MG63 (cell line): ENCODE measurements around the gene PLCG2. TPM values are rescaled to one million over a fixed set of nuclear protein-coding genes. Genes with fewer than 3 reads are reported as not detected.
"Not testable (repeated sequence)": the region's sequence is repeated elsewhere in the genome, so short reads cannot be mapped to it uniquely, and the experiment has no call there.

Experiments used
- DNase-seq: peaks from one replicate; pipeline ENCODE4 v3.0.0-alpha.2; 2020
- H3K27me3 ChIP-seq: fragments of 250-450 bp; sonication (Bioruptor Pico); 2 replicates; pipeline ENCODE4 v1.5.1; 2020; ENCODE audit warnings: mild to moderate bottlenecking, moderate library complexity
- H3K36me3 ChIP-seq: fragments of 250-450 bp; sonication (Bioruptor Pico); 2 replicates; pipeline ENCODE4 v1.5.1; 2020; ENCODE audit warnings: mild to moderate bottlenecking, moderate library complexity
- H3K4me3 ChIP-seq: fragments of 250-450 bp; sonication (Bioruptor Pico); 2 replicates; pipeline ENCODE4 v1.5.1; 2020; ENCODE audit warnings: mild to moderate bottlenecking, moderate library complexity
- H3K9me3 ChIP-seq: fragments of 250-450 bp; sonication (Bioruptor Pico); 2 replicates; pipeline ENCODE4 v1.5.1; 2020; ENCODE audit warnings: mild to moderate bottlenecking, moderate library complexity
- total RNA-seq: library from RNA; depleted of rRNA; stranded (reverse); fragments of >200 nt; shearing (Covaris generic); gene quantifications from 2 replicates; pipeline ENCODE4 v1.2.3, GENCODE V29; 2014; ENCODE audit warnings: low replicate concordance; rRNA removed

The PLCG2 gene
- total RNA-seq, 1 experiment from 2014 or later = 1.0 TPM

GRCh38 chr16:81994485-81994884, 215.4 kb downstream of the PLCG2 start:
- DNase-seq = no peak
- H3K27me3 ChIP-seq = no peaks in the 10 kb centered on the region
- no peaks in the 10 kb centered on the region for H3K36me3 ChIP-seq
- no peak overlapping the region for H3K4me3 ChIP-seq
- no peaks in the 10 kb centered on the region for H3K9me3 ChIP-seq

GRCh38 chr16:81995651-81996050, 216.6 kb downstream of the PLCG2 start:
- no peaks in the 10 kb centered on the region for H3K9me3 ChIP-seq
- no peaks in the 10 kb centered on the region for H3K27me3 ChIP-seq
- DNase-seq = peak; percentile 6
- H3K36me3 ChIP-seq = no peaks in the 10 kb centered on the region
- H3K4me3 ChIP-seq = no peak overlapping the region

- Histone ChIP-seq H3K27me3 (no peaks in the 10 kb centered on the region), H3K4me3 (no peak overlapping the region), H3K36me3 (no peaks in the 10 kb centered on the region), H3K9me3 (no peaks in the 10 kb centered on the region)
- peak; percentile 72 for DNase-seq
These were observed 217.8 kb downstream of the PLCG2 start for GRCh38 chr16:81996664-81997509.

- no peak overlapping the region for H3K4me3 ChIP-seq
- peak; percentile 3 for DNase-seq
- no peaks in the 10 kb centered on the region for H3K36me3 ChIP-seq
- no peaks in the 10 kb centered on the region for H3K9me3 ChIP-seq
- no peaks in the 10 kb centered on the region for H3K27me3 ChIP-seq
These were observed 218.6 kb downstream of the PLCG2 start for GRCh38 chr16:81997738-81998137.

GRCh38 chr16:82002831-82003230, 223.7 kb downstream of the PLCG2 start:
- no peak for DNase-seq
- Histone ChIP-seq H3K27me3 (no peaks in the 10 kb centered on the region), H3K4me3 (no peak overlapping the region), H3K9me3 (no peaks in the 10 kb centered on the region), H3K36me3 (no peaks in the 10 kb centered on the region)

GRCh38 chr16:82004601-82005000, 225.5 kb downstream of the PLCG2 start:
- H3K27me3 ChIP-seq = no peaks in the 10 kb centered on the region
- no peaks in the 10 kb centered on the region for H3K9me3 ChIP-seq
- no peak for DNase-seq
- no peaks in the 10 kb centered on the region for H3K36me3 ChIP-seq
- H3K4me3 ChIP-seq = no peak overlapping the region

- no peaks in the 10 kb centered on the region for H3K9me3 ChIP-seq
- no peaks in the 10 kb centered on the region for H3K36me3 ChIP-seq
- no peak overlapping the region for H3K4me3 ChIP-seq
- no peaks in the 10 kb centered on the region for H3K27me3 ChIP-seq
- DNase-seq = no peak
These were observed 226.1 kb downstream of the PLCG2 start for GRCh38 chr16:82005027-82005830.

GRCh38 chr16:82006036-82006435, 226.9 kb downstream of the PLCG2 start:
- Histone ChIP-seq H3K36me3 (no peaks in the 10 kb centered on the region), H3K9me3 (no peaks in the 10 kb centered on the region), H3K4me3 (no peak overlapping the region), H3K27me3 (no peaks in the 10 kb centered on the region)
- no peak for DNase-seq

- Histone ChIP-seq H3K9me3 (no peaks in the 10 kb centered on the region), H3K27me3 (no peaks in the 10 kb centered on the region), H3K36me3 (no peaks in the 10 kb centered on the region), H3K4me3 (no peak overlapping the region)
- DNase-seq = no peak
These were observed 228.1 kb downstream of the PLCG2 start for GRCh38 chr16:82007189-82007588.

- H3K9me3 ChIP-seq = no peaks in the 10 kb centered on the region
- no peak overlapping the region for H3K4me3 ChIP-seq
These were observed 230.0 kb downstream of the PLCG2 start for GRCh38 chr16:82008957-82009592.

GRCh38 chr16:82009789-82010188, 230.7 kb downstream of the PLCG2 start:
- DNase-seq, H3K4me3 ChIP-seq, H3K36me3 ChIP-seq, H3K9me3 ChIP-seq, H3K27me3 ChIP-seq: not testable (repeated sequence)

More at GRCh38 chr16:82008957-82009592, 230.0 kb downstream of the PLCG2 start:
- no peak for DNase-seq
- no peaks in the 10 kb centered on the region for H3K27me3 ChIP-seq
- H3K36me3 ChIP-seq = no peaks in the 10 kb centered on the region

GRCh38 chr16:82010649-82011048, 231.6 kb downstream of the PLCG2 start:
- H3K27me3 ChIP-seq = no peaks in the 10 kb centered on the region
- H3K4me3 ChIP-seq = peak overlapping the region; percentile 42
- H3K9me3 ChIP-seq = no peaks in the 10 kb centered on the region
- no peaks in the 10 kb centered on the region for H3K36me3 ChIP-seq
- DNase-seq = no peak

GRCh38 chr16:82011199-82011641, 232.1 kb downstream of the PLCG2 start, which contains the start of gene SDR42E1:
Gene SDR42E1, minus strand, starts transcription at chr16:82011470. Its CDS starts 10,612 bp downstream, at chr16:82000858.
- DNase-seq = peak; percentile 35
- no peaks in the 10 kb centered on the region for H3K27me3 ChIP-seq
- no peaks in the 10 kb centered on the region for H3K9me3 ChIP-seq
- peak within 1 kb of the TSS; percentile 42 for H3K4me3 ChIP-seq
- H3K36me3 ChIP-seq = no peaks in the 10 kb centered on the region

Other genes with a start within 250 kb of the PLCG2 start
- gene SDR42E1, start 232.2 kb downstream of the PLCG2 start, total RNA-seq = 1.2 and 2.7 TPM in 2 replicates